Tibial artery (tissue), 4 donors: ENCODE data around the gene CCDC137.

Source experiments
- DNase-seq, 2 donors: peaks; one replicate each; pipeline ENCODE4 v3.0.0-alpha.2; 2019
- H3K27ac ChIP-seq, 2 donors: fragments of 200-600 bp; sonication (generic) in 1 of 2; 1 replicate in 1 of 2; 2 replicates in 1 of 2; pipeline ENCODE4 v1.5.1; 2018 to 2019; ENCODE audit warnings: mild to moderate bottlenecking in 1 of 2
- H3K27me3 ChIP-seq, 2 donors: fragments of 200-600 bp; sonication (generic) in 1 of 2; one replicate each; pipeline versions ENCODE4 v1.5.1 to v1.6.0; 2016 to 2019
- H3K36me3 ChIP-seq, 3 donors: fragments of 200-600 bp; sonication (generic) in 2 of 3; one replicate each; pipeline ENCODE4 v1.5.1; 2016 to 2019; ENCODE audit warnings: mild to moderate bottlenecking in 2 of 3
- H3K4me1 ChIP-seq, 4 donors: fragments of 200-600 bp; sonication (generic) in 2 of 4; 1 replicate in 3 of 4; 2 replicates in 1 of 4; pipeline ENCODE4 v1.5.1; 2016 to 2019
- H3K4me3 ChIP-seq, 2 donors: fragments of 200-600 bp; sonication (generic) in 1 of 2; 1 replicate in 1 of 2; 2 replicates in 1 of 2; pipeline ENCODE4 v1.5.1; 2018 to 2019; ENCODE audit warnings: mild to moderate bottlenecking in 2 of 2
- H3K9me3 ChIP-seq, 3 donors: fragments of 200-600 bp; sonication (generic) in 1 of 3; one replicate each; pipeline ENCODE4 v1.5.1; 2016 to 2019
- intact Hi-C: fragments of 100-400 bp; cut with DNase I; formaldehyde crosslinking; loops from one replicate; pipeline ENCODE4 v1.15.0; 2023; ENCODE audit warnings: low total_unique reads
- TF ChIP-seq, protein P1 (sequence below), 2 experiments: fragments of 200-600 bp in 1 of 2; fragments of 450-650 bp in 1 of 2; IDR thresholded peaks; one replicate each; pipeline ENCODE4 v1.5.1; 2017 to 2019; ENCODE audit warnings: antibody characterized with exemption in 2 of 2, mild to moderate bottlenecking in 1 of 2, moderate library complexity in 1 of 2

Gene CCDC137

GRCh38 chr17:81717766-81718089 is 51.2 kb downstream of the CCDC137 start:
- intact Hi-C loops: no loop called here
- peaks cover 0 to 21% (median 8%) of the 10 kb centered on the region in 4 donors for H3K4me1 ChIP-seq
- H3K9me3 ChIP-seq: no peaks in the 10 kb centered on the region
- H3K27ac ChIP-seq: no peak overlapping the region
- no peak overlapping the region for H3K4me3 ChIP-seq
- H3K27me3 ChIP-seq: peaks cover 0 to 4% of the 10 kb centered on the region in 2 donors
- peaks cover 0 to 34% (median 0%) of the 10 kb centered on the region in 3 donors for H3K36me3 ChIP-seq
- DNase-seq: no peak
- TF ChIP-seq, protein P1, sequence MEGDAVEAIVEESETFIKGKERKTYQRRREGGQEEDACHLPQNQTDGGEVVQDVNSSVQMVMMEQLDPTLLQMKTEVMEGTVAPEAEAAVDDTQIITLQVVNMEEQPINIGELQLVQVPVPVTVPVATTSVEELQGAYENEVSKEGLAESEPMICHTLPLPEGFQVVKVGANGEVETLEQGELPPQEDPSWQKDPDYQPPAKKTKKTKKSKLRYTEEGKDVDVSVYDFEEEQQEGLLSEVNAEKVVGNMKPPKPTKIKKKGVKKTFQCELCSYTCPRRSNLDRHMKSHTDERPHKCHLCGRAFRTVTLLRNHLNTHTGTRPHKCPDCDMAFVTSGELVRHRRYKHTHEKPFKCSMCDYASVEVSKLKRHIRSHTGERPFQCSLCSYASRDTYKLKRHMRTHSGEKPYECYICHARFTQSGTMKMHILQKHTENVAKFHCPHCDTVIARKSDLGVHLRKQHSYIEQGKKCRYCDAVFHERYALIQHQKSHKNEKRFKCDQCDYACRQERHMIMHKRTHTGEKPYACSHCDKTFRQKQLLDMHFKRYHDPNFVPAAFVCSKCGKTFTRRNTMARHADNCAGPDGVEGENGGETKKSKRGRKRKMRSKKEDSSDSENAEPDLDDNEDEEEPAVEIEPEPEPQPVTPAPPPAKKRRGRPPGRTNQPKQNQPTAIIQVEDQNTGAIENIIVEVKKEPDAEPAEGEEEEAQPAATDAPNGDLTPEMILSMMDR (IDR thresholded peaks at IDR 0.05): no peak

GRCh38 chr17:81719410-81720266 is 53.1 kb downstream of the CCDC137 start:
- intact Hi-C loops: no loop called here
- H3K27ac ChIP-seq: no peak overlapping the region
- no peak for DNase-seq
- no peaks in the 10 kb centered on the region for H3K9me3 ChIP-seq
- H3K36me3 ChIP-seq: peaks cover 0 to 34% (median 0%) of the 10 kb centered on the region in 3 donors
- peaks cover 0 to 8% of the 10 kb centered on the region in 2 donors for H3K27me3 ChIP-seq
- H3K4me1 ChIP-seq: peaks cover 0 to 16% (median 8%) of the 10 kb centered on the region in 4 donors
- TF ChIP-seq, protein P1 (IDR thresholded peaks at IDR 0.05): no peak
- no peak overlapping the region for H3K4me3 ChIP-seq

DNA sequence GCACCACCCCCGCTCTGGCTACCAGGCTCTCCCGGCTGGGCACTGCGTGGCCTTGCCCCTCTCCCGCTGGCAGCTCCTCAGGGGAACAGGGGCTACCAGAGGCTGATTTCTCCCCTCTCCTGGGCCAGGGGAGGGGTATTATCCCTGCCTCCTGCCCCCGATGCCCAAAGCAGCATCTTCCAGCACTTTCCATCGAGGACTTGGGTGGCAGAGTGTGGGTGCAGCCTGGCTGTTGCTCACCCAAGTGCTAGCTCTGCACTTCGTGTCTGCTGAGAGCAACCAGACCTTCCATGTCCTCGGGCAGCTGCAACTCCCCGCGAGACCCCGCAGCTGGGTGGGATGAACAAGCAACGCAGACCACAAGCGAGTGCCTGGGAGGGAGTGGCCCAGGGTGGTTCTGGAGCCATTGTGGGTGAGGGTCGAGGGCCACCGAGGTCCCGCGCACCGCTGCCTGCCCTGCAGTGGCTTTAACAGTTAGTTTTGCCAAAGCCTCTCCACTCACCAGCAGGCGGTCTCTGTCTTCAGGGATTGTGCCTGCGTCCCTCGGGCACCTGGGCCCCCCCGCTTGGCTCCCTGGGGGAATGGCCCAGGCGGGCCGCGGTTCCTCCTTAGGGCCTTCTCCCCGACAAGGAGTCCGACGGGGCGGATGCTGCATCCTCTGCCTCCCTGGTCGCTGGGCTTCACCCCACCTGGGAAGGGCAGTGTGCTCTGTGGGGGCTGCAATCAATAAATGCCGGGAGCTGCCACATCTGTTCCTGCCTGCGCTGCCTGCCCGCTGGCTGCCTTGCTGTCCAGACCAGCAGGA is 53.9 kb downstream of the CCDC137 start:
- DNase-seq: no peak
- Histone ChIP-seq H3K36me3 (peaks cover 0 to 34% (median 0%) of the 10 kb centered on the region in 3 donors), H3K27ac (no peak overlapping the region), H3K4me3 (no peak overlapping the region), H3K4me1 (peaks cover 0 to 14% (median 8%) of the 10 kb centered on the region in 4 donors), H3K9me3 (no peaks in the 10 kb centered on the region), H3K27me3 (peaks cover 0 to 12% of the 10 kb centered on the region in 2 donors)
- intact Hi-C loops: no loop called here
- TF ChIP-seq, protein P1 (IDR thresholded peaks at IDR 0.05): no peak

DNA sequence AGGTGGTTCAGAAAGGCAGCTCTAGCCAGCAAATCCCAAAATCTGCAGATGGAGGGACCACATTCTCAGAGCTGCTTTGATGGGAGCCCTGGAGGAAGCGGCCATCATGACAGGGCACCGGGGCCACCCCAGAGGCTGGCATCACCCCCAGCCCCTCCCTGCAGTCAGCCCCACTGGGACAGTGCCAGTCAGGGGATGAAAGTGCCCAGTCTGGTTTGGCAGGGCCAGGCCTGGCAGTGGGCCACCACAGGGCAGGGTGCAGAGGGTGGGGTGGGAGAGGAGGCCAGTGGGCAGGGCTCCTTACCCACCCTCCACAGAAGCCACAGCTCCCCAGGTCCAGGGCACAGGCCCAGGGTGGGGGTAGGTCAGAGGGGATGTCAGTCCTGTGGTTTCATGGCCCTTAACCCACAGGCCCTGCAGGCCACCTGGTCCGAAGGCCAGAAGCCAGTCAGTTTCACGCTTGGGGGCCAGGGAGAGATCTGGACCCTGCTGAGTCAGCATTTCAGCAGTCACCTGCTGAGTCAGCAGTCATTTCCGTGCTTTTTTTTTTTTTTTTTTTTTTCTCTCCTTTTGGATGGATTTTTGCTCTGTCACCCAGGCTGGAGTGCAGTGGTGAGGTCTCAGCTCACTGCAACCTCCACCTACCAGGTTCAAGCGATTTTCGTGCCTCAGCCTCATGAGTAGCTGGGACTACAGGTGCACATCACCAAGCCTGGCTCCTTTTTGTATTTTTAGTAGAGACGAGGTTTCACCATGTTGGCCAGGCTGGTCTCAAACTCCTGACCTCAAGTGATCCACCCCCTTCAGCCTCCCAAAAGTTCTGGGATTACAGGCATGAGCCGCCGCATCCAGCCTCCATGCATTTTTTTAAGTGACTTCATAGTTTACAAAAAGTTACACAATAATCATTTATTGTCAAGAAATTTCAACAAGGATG is 55.9 kb downstream of the CCDC137 start:
- intact Hi-C loops: no loop called here
- no peak for DNase-seq
- TF ChIP-seq, protein P1 (IDR thresholded peaks at IDR 0.05): no peak
- Histone ChIP-seq H3K27me3 (peaks cover 0 to 26% of the 10 kb centered on the region in 2 donors), H3K36me3 (peaks cover 0 to 15% (median 0%) of the 10 kb centered on the region in 3 donors), H3K27ac (no peak overlapping the region), H3K4me1 (peaks cover 0 to 14% (median 8%) of the 10 kb centered on the region in 4 donors), H3K4me3 (no peak overlapping the region), H3K9me3 (no peaks in the 10 kb centered on the region)
